SK-N-SH (cell line): Measurements from ENCODE around the gene PIK3R1. TPM values are rescaled to one million over a fixed set of nuclear protein-coding genes. Genes with fewer than 3 reads are reported as not detected.

Experiments used
- CTCF ChIA-PET: fragments of 300-600, 350-600 bp; formaldehyde crosslinking; extraction: SDS; loops from one replicate; lab custom pipeline; 2021; lab: Yijun Ruan, JAX
- POLR2A ChIA-PET: fragments of 350-600 bp; sonication (Branson Sonifier 250); formaldehyde crosslinking; extraction: SDS; loops from one replicate; lab custom pipeline; 2020; ENCODE audit warnings: antibody characterized with exemption, inconsistent platforms; lab: Yijun Ruan, JAX
- DNase-seq: peaks from one replicate; pipeline ENCODE4 v3.0.0; 2012
- H2AFZ ChIP-seq: fragments of 200-600 bp; sonication (generic); 2 replicates; pipeline ENCODE4 v1.8.1; 2016; ENCODE audit warnings: antibody characterized with exemption, mild to moderate bottlenecking, low read depth
- H3F3A ChIP-seq: fragments of 200-600 bp; sonication (generic); replicated peaks from 2 replicates; pipeline ENCODE3; 2016; ENCODE audit warnings: antibody characterized with exemption, mild to moderate bottlenecking; ENCODE audit not compliant: insufficient read depth
- H3K27ac ChIP-seq, 2 experiments: fragments of 200-500 bp in 1 of 2; fragments of 200-600 bp in 1 of 2; sonication (Bioruptor generic) in 1 of 2; sonication (generic), shearing (Covaris generic) in 1 of 2; 2 replicates each; pipeline versions ENCODE4 v1.5.1 to v1.6.1; 2014 to 2016; ENCODE audit warnings: low read depth in 2 of 2, inconsistent platforms in 1 of 2, low read length in 1 of 2, mild to moderate bottlenecking in 1 of 2, mixed read lengths in 1 of 2
- H3K27me3 ChIP-seq: fragments of 200-600 bp; sonication (generic), shearing (Covaris generic); 2 replicates; pipeline ENCODE4 v1.6.1; 2016; ENCODE audit warnings: mixed run types; ENCODE audit not compliant: insufficient read depth
- H3K36me3 ChIP-seq, 2 experiments: fragments of 200-500 bp in 1 of 2; fragments of 200-600 bp in 1 of 2; sonication (Bioruptor generic) in 1 of 2; sonication (generic) in 1 of 2; replicated peaks in 1 of 2; 2 replicates each; pipeline versions ENCODE3 to v1.5.1; 2014 to 2016; ENCODE audit warnings: low read length in 1 of 2, mild to moderate bottlenecking in 1 of 2; ENCODE audit not compliant: insufficient read depth in 2 of 2, control insufficient read depth in 1 of 2
- H3K4me1 ChIP-seq, 2 experiments: fragments of 200-500 bp in 1 of 2; fragments of 200-600 bp in 1 of 2; sonication (Bioruptor generic) in 1 of 2; sonication (generic), shearing (Covaris generic) in 1 of 2; 2 replicates each; pipeline versions ENCODE4 v1.5.1 to v1.6.1; 2014 to 2016; ENCODE audit warnings: low read depth in 1 of 2, low read length in 1 of 2, mixed run types in 1 of 2; ENCODE audit not compliant: insufficient read depth in 2 of 2, control insufficient read depth in 1 of 2
- H3K4me2 ChIP-seq: fragments of 200-600 bp; sonication (generic), shearing (Covaris generic); 2 replicates; pipeline ENCODE4 v1.6.1; 2017; ENCODE audit warnings: mixed run types
- H3K4me3 ChIP-seq, 2 experiments: fragments of 200-500 bp in 1 of 2; fragments of 200-600 bp in 1 of 2; sonication (Bioruptor generic) in 1 of 2; sonication (generic), shearing (Covaris generic) in 1 of 2; 2 replicates each; pipeline versions ENCODE4 v1.5.1 to v1.8.1; 2014 to 2016; ENCODE audit warnings: low read depth in 2 of 2, inconsistent platforms in 1 of 2, low read length in 1 of 2, mild to moderate bottlenecking in 1 of 2, mixed read lengths in 1 of 2, moderate library complexity in 1 of 2
- H3K79me2 ChIP-seq: fragments of 200-600 bp; sonication (generic); 2 replicates; pipeline ENCODE4 v1.8.1; 2017; ENCODE audit warnings: mild to moderate bottlenecking; ENCODE audit not compliant: insufficient read depth
- H3K9ac ChIP-seq: fragments of 200-600 bp; sonication (generic); 2 replicates; pipeline ENCODE4 v1.6.1; 2017; ENCODE audit warnings: mixed run types
- H3K9me2 ChIP-seq: fragments of 200-600 bp; sonication (generic); 2 replicates; pipeline ENCODE4 v1.6.1; 2017; ENCODE audit warnings: mixed run types
- H3K9me3 ChIP-seq: fragments of 200-600 bp; sonication (generic); 2 replicates; pipeline ENCODE4 v1.6.1; 2017; ENCODE audit warnings: mixed run types, mild to moderate bottlenecking, moderate library complexity
- H4K20me1 ChIP-seq: fragments of 200-600 bp; sonication (generic); 2 replicates; pipeline ENCODE4 v1.6.1; 2017; ENCODE audit warnings: mild to moderate bottlenecking, mixed run types; ENCODE audit not compliant: insufficient read depth
- CHD2 ChIP-seq: fragments of 150-350 bp; IDR thresholded peaks from 2 replicates; pipeline ENCODE4 v1.6.1; 2018; ENCODE audit warnings: low read length; ENCODE audit not compliant: partially characterized antibody
- FOXJ3 ChIP-seq: sonication (generic); formaldehyde crosslinking; IDR thresholded peaks from 2 replicates; pipeline ENCODE4 v1.5.1; 2020; ENCODE audit warnings: mild to moderate bottlenecking, missing genetic modification reagents
- GABPA ChIP-seq: IDR thresholded peaks from 2 replicates; pipeline ENCODE4 v1.4.0; 2012; ENCODE audit warnings: low read depth, mild to moderate bottlenecking
- GATA2 ChIP-seq: sonication (generic); formaldehyde crosslinking; IDR thresholded peaks from 2 replicates; pipeline ENCODE4 v1.5.0; 2020; ENCODE audit warnings: mild to moderate bottlenecking, missing genetic modification reagents
- JUND ChIP-seq: IDR thresholded peaks from 2 replicates; pipeline ENCODE4 v1.4.0; 2012
- MEF2A ChIP-seq: IDR thresholded peaks from 2 replicates; pipeline ENCODE4 v1.4.0; 2012; ENCODE audit warnings: low read depth, borderline replicate concordance
- MXI1 ChIP-seq: IDR thresholded peaks from 2 replicates; pipeline ENCODE4 v1.6.1; 2012; ENCODE audit warnings: mild to moderate bottlenecking, low read depth, low read length, improper control_type of control experiment
- NRF1 ChIP-seq: IDR thresholded peaks from 2 replicates; pipeline ENCODE4 v1.6.1; 2012; ENCODE audit warnings: low read depth, mild to moderate bottlenecking, low read length
- POLR2AphosphoS5 ChIP-seq: IDR thresholded peaks from 2 replicates; pipeline ENCODE4 v1.6.1; 2012; ENCODE audit warnings: low read depth, low read length
- RAD21 ChIP-seq: IDR thresholded peaks from 2 replicates; pipeline ENCODE4 v1.6.1; 2012; ENCODE audit warnings: mild to moderate bottlenecking, low read length
- RFX5 ChIP-seq: IDR thresholded peaks from 2 replicates; pipeline ENCODE4 v1.6.1; 2012; ENCODE audit warnings: mild to moderate bottlenecking, improper control_type of control experiment, low read length
- SIN3A ChIP-seq: IDR thresholded peaks from 2 replicates; pipeline ENCODE4 v1.6.1; 2012; ENCODE audit warnings: low read depth, mild to moderate bottlenecking, low read length, moderate library complexity, borderline replicate concordance
- TCF12 ChIP-seq: IDR thresholded peaks from 2 replicates; pipeline ENCODE4 v1.4.0; 2012
- TEAD4 ChIP-seq: IDR thresholded peaks from 2 replicates; pipeline ENCODE4 v1.4.0; 2012; ENCODE audit warnings: mild to moderate bottlenecking, borderline replicate concordance; ENCODE audit not compliant: insufficient read depth
- WGBS: methylation state at CpG from one replicate; pipeline ENCODE4 v1.1.6; 2017; ENCODE audit warnings: low lambda C conversion rate; 5-methylcytosine and 5-hydroxymethylcytosine counted together
- polyA plus RNA-seq, 3 experiments: library from polyadenylated mRNA; depleted of rRNA; stranded (reverse); fragments of >200 nt; gene quantifications; 2 replicates each; pipeline ENCODE4 v1.2.3, GENCODE V29; 2012
- TF ChIP-seq, protein P1 (sequence below): fragments of 150-350 bp; IDR thresholded peaks from 2 replicates; pipeline ENCODE4 v1.6.1; 2016; ENCODE audit warnings: mild to moderate bottlenecking, low read depth, low read length
- TF ChIP-seq, protein P2 (sequence below): IDR thresholded peaks from 2 replicates; pipeline ENCODE4; 2012
- TF ChIP-seq, protein P3 (sequence below): fragments of 200-600 bp; sonication (generic); IDR thresholded peaks from 2 replicates; pipeline ENCODE4 v1.6.1; 2017; ENCODE audit warnings: antibody characterized with exemption, mild to moderate bottlenecking, moderate library complexity
- TF ChIP-seq, protein P4 (sequence below): IDR thresholded peaks from 2 replicates; pipeline ENCODE4 v1.6.1; 2012; ENCODE audit warnings: mild to moderate bottlenecking, low read depth, low read length, moderate library complexity

Gene PIK3R1
- polyA plus RNA-seq, 1 of the 3 experiments (the other 2 are of a cell fraction) = 2.0 TPM

DNA sequence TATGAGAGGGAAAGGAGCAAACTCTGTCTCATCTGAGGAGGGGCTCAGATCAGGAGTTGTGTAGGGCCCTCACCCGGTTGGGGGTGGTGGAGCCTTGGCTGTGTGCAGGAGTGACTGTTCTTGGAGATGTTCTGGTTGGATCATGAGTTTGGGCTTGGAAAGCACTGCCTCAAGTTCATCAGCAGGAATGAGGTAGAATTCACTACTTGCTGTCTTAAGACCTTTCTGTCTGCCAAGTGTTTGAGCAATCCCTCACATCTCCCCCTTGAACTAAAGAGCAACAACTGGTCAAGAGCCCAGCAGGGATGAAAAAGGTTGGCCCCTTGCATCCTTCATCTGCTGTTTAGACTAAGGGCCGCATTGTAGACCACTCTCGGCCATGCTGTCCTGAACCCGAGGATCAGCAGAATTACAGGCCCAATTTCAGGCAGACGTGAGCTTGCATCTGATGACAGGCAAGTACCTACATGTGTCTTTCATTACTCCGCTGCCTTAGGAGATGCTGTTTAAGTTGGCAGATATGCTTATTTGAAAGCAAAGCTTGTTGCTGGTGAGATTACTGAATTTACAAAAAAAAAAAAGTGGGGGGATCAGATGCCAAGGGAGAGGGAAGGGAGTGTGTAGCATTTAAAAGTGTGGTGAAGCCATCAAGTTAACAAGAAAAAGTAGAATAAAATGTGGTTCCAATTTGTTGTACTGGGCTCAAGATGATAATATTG, 36.4 kb downstream of the PIK3R1 start (continued):
- TF ChIP-seq, protein P1, sequence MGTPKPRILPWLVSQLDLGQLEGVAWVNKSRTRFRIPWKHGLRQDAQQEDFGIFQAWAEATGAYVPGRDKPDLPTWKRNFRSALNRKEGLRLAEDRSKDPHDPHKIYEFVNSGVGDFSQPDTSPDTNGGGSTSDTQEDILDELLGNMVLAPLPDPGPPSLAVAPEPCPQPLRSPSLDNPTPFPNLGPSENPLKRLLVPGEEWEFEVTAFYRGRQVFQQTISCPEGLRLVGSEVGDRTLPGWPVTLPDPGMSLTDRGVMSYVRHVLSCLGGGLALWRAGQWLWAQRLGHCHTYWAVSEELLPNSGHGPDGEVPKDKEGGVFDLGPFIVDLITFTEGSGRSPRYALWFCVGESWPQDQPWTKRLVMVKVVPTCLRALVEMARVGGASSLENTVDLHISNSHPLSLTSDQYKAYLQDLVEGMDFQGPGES = no peak
- TF ChIP-seq, protein P2, sequence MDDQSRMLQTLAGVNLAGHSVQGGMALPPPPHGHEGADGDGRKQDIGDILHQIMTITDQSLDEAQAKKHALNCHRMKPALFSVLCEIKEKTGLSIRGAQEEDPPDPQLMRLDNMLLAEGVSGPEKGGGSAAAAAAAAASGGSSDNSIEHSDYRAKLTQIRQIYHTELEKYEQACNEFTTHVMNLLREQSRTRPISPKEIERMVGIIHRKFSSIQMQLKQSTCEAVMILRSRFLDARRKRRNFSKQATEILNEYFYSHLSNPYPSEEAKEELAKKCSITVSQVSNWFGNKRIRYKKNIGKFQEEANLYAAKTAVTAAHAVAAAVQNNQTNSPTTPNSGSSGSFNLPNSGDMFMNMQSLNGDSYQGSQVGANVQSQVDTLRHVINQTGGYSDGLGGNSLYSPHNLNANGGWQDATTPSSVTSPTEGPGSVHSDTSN = 0 out of 2 replicates have a peak, but pooled peaks have one; percentile 7
- TF ChIP-seq CHD2 (peak; percentile 88), TCF12 (peak; percentile 75), NRF1 (no peak), MXI1 (peak; percentile 62; the same call in 1 of the 2 replicates), SIN3A (no peak), TEAD4 (no peak), RFX5 (no peak)

DNA sequence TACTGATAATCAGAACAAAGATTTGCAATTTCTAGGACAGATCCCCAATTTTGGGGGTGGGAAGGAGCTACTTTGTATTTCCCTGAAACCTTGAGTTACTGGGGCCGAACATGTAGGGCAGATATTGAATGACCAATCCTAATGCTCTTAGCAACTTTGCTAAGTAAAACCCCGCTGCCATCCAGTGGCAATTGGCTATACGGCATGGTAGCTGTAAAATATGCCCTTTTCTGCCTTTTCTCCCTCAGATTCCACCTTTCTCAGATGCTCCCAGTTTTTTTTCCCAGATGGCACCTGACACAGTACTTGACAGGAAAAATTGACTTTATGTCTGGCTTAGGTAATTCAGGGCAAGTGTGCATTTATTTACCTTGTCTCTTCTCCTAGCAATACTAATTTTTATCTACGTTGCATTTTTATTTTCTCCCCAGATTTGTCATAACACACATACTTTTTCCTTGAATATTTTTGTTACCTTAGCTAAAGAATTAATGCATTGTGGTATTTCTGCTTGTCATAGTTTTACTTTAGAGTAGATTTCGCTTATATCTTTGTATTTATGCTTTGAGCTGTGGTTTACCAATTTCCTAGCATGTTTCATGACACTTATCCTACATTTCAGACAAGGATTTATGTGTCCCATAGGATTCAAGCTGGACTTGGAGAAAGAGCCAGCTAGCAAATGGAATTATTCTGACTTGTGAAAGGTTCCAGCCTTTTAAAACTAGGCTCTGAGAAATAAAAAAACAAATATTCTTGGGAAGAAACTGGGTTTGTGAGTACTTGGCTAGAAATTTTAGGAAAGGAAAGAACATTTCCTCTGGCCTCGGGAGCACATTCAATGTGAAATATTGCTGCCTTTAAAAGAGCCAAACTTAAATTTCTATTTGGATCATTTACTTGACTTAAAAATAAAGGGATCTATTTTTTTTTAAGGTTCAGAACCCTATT, 37.4 kb downstream of the PIK3R1 start:
- WGBS = 60% methylated on average over 6 of the region's 6 CpGs
- TF ChIP-seq, protein P1 = no peak
- TF ChIP-seq, protein P3, sequence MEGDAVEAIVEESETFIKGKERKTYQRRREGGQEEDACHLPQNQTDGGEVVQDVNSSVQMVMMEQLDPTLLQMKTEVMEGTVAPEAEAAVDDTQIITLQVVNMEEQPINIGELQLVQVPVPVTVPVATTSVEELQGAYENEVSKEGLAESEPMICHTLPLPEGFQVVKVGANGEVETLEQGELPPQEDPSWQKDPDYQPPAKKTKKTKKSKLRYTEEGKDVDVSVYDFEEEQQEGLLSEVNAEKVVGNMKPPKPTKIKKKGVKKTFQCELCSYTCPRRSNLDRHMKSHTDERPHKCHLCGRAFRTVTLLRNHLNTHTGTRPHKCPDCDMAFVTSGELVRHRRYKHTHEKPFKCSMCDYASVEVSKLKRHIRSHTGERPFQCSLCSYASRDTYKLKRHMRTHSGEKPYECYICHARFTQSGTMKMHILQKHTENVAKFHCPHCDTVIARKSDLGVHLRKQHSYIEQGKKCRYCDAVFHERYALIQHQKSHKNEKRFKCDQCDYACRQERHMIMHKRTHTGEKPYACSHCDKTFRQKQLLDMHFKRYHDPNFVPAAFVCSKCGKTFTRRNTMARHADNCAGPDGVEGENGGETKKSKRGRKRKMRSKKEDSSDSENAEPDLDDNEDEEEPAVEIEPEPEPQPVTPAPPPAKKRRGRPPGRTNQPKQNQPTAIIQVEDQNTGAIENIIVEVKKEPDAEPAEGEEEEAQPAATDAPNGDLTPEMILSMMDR = peak; percentile 88
- TF ChIP-seq TEAD4 (no peak), GATA2 (CRISPR knock-in tag) (no peak), POLR2AphosphoS5 (no peak), MEF2A (no peak), FOXJ3 (no peak), JUND (no peak), RAD21 (peak; percentile 96), GABPA (no peak)
- TF ChIP-seq, protein P4, sequence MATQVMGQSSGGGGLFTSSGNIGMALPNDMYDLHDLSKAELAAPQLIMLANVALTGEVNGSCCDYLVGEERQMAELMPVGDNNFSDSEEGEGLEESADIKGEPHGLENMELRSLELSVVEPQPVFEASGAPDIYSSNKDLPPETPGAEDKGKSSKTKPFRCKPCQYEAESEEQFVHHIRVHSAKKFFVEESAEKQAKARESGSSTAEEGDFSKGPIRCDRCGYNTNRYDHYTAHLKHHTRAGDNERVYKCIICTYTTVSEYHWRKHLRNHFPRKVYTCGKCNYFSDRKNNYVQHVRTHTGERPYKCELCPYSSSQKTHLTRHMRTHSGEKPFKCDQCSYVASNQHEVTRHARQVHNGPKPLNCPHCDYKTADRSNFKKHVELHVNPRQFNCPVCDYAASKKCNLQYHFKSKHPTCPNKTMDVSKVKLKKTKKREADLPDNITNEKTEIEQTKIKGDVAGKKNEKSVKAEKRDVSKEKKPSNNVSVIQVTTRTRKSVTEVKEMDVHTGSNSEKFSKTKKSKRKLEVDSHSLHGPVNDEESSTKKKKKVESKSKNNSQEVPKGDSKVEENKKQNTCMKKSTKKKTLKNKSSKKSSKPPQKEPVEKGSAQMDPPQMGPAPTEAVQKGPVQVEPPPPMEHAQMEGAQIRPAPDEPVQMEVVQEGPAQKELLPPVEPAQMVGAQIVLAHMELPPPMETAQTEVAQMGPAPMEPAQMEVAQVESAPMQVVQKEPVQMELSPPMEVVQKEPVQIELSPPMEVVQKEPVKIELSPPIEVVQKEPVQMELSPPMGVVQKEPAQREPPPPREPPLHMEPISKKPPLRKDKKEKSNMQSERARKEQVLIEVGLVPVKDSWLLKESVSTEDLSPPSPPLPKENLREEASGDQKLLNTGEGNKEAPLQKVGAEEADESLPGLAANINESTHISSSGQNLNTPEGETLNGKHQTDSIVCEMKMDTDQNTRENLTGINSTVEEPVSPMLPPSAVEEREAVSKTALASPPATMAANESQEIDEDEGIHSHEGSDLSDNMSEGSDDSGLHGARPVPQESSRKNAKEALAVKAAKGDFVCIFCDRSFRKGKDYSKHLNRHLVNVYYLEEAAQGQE = no peak

More for the DNA sequence above, 37.4 kb downstream of the PIK3R1 start:
- no peaks in the 10 kb centered on the region for H3K9me3 ChIP-seq
- H3F3A ChIP-seq = no peaks in the 10 kb centered on the region
- H3K4me3 ChIP-seq = no peak overlapping the region
- H3K4me1 ChIP-seq = peaks cover 45 to 59% of the 10 kb centered on the region in 2 experiments; a peak in 3 of 4 replicates
- H3K9me2 ChIP-seq = no peaks in the 10 kb centered on the region
- DNase-seq = peak; percentile 67
- H4K20me1 ChIP-seq = no peaks in the 10 kb centered on the region
- H3K27ac ChIP-seq = peak overlapping the region; percentile 14 to 89; a peak in 3 of 4 replicates
- H3K4me2 ChIP-seq = no peak overlapping the region
- ChIA-PET POLR2A (interaction anchor here (0.6 to 1.6 kb wide), 2 partner anchors 37 to 674 kb away, joined by 5 to 13 read pairs; partner anchors contain the start of gene PIK3R1), CTCF (interaction anchor here (0.5 to 5.9 kb wide), 41 partner anchors 10 to 1438 kb away, joined by 3 to 80 read pairs (median 3); partner anchors contain the start of gene PIK3R1)
- no peaks in the 10 kb centered on the region for H3K27me3 ChIP-seq
- H2AFZ ChIP-seq = no peak overlapping the region
- no peak overlapping the region for H3K9ac ChIP-seq
- H3K36me3 ChIP-seq = peaks cover 0 to 4% of the 10 kb centered on the region in 2 experiments
- peaks cover 9% of the 10 kb centered on the region; the same call in 1 of the 2 replicates for H3K79me2 ChIP-seq
